ENCODE results near the gene PDLIM7. TPM values are rescaled to one million over a fixed set of nuclear protein-coding genes. Genes with fewer than 3 reads are reported as not detected.

Gene PDLIM7
- polyA plus RNA-seq, 1 of the 3 experiments (the other 2 are of a cell fraction) = 206 TPM

DNA sequence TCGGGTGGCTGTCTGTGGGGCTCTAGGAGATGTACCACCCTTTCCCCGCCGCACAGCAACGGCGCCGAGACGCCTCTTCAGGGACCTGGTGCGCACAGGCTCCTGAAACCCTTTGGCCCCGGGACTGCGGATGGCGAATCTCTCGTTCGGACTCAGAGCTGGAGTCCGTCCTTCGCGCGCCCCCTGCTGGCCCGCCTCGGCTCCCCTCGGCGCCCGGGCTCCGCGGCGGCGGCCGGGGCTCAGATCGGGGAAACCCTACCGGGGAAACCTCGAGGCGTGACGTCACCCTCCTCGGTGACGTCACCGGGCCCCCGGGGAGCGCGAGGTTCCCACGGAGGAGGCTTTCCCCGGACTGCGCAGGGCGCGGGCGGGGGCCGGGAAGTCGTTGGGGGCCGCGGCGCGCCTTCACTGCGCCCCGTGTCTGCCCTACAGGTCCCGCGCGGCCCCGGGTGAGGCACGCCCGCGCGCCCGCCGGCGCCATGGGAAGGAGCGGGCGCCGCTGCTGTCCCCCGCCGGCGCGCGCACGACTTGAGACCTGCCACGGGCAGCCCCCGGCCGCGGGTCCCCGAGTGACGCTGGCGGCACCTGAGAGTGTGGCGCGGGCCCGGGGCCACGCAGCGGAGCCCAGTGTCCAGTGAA is 42.9 kb downstream of the PDLIM7 start (continued):
- TF ChIP-seq TCF12 (IDR thresholded peaks at IDR 0.05) = peak; percentile 11; the same call in 1 of the 2 replicates
- TF ChIP-seq USF2 (IDR thresholded peaks at IDR 0.05; ENCODE audit: borderline replicate concordance, low read depth, low read length) = no peak
- TF ChIP-seq JUND (IDR thresholded peaks at IDR 0.05) = no peak; the same call in 1 of the 2 replicates
- TF ChIP-seq USF1 (IDR thresholded peaks at IDR 0.05; ENCODE audit: borderline replicate concordance, low read depth) = no peak
- no peak for TF ChIP-seq MAX (IDR thresholded peaks at IDR 0.05; ENCODE audit: low read depth)
- TF ChIP-seq SMC3 (IDR thresholded peaks at IDR 0.05; ENCODE audit: low read depth, low read length) = peak; percentile 93
- TF ChIP-seq RAD21 (IDR thresholded peaks at IDR 0.05; ENCODE audit: low read length) = peak; percentile 86
- TF ChIP-seq, protein P1, sequence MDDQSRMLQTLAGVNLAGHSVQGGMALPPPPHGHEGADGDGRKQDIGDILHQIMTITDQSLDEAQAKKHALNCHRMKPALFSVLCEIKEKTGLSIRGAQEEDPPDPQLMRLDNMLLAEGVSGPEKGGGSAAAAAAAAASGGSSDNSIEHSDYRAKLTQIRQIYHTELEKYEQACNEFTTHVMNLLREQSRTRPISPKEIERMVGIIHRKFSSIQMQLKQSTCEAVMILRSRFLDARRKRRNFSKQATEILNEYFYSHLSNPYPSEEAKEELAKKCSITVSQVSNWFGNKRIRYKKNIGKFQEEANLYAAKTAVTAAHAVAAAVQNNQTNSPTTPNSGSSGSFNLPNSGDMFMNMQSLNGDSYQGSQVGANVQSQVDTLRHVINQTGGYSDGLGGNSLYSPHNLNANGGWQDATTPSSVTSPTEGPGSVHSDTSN (IDR thresholded peaks at IDR 0.05) = peak; percentile 37
- peak; percentile 49 for TF ChIP-seq CHD2 (IDR thresholded peaks at IDR 0.05; ENCODE audit: low read length, partially characterized antibody)

DNA sequence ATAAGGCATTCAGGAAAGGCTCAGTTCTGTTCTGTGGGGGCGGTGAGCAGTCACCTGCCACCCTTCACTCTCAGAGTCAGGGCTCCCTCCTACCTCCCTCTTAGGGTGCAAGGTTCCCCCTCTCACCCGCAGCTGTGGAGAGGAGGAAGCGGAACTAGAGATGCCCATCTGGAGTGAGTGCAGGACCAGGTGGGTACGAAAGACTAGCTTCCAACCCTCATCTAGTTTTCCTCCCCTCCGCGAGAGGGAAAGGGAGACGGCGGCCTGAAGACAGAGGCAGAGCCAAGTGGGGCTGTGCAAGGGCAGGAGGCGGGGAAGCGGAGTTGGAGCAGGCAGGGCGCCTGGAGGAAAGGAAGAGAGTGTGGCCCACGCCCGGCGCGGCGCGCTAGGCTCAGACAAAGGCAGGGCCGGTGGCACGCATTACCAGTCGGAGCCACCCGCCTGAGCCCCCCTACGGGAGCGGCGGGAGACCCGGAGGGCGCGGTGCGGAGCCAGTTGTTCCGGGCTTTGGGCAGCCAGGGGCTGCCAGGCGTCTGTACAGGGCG is 43.5 kb downstream of the PDLIM7 start:
- peaks cover 13 to 22% of the 10 kb centered on the region in 2 experiments for H3K36me3 ChIP-seq (replicated peaks in 1 of 2; ENCODE audit: control insufficient read depth in 1 of 2, insufficient read depth in 2 of 2, low read length in 1 of 2)
- no peaks in the 10 kb centered on the region for H3K27me3 ChIP-seq (ENCODE audit: insufficient read depth)
- no peak overlapping the region for H3K9ac ChIP-seq
- ChIA-PET CTCF (interaction anchor here (0.7 to 15.5 kb wide), 28 partner anchors 8 to 145 kb away, joined by 3 to 375 read pairs (median 6); partner anchors contain the start of genes DBN1, F12, GRK6 and PDLIM7), POLR2A (interaction anchor here (1.1 to 4.9 kb wide), 7 partner anchors 10 to 64 kb away, joined by 3 to 72 read pairs (median 7); no protein-coding TSS in a partner anchor)
- no peaks in the 10 kb centered on the region for H3K9me2 ChIP-seq
- H4K20me1 ChIP-seq (ENCODE audit: insufficient read depth) = peaks cover 49% of the 10 kb centered on the region
- 41% methylated on average over 19 of the region's 31 CpGs for WGBS (ENCODE audit: low lambda C conversion rate)
- TF ChIP-seq MAX (IDR thresholded peaks at IDR 0.05; ENCODE audit: low read depth) = no peak
- no peak for TF ChIP-seq RXRA (IDR thresholded peaks at IDR 0.05; ENCODE audit: borderline replicate concordance, low read depth)
- no peak for TF ChIP-seq POLR2AphosphoS5 (IDR thresholded peaks at IDR 0.05; ENCODE audit: low read depth, low read length)
- TF ChIP-seq YY1 (IDR thresholded peaks at IDR 0.05; ENCODE audit: low read depth) = no peak
- no peak for TF ChIP-seq RCOR1 (IDR thresholded peaks at IDR 0.05; ENCODE audit: low read length)
- no peak for TF ChIP-seq NFIC (IDR thresholded peaks at IDR 0.05; ENCODE audit: borderline replicate concordance)
- no peak for TF ChIP-seq NRF1 (IDR thresholded peaks at IDR 0.05; ENCODE audit: low read depth, low read length)
- no peak for TF ChIP-seq MEF2A (IDR thresholded peaks at IDR 0.05; ENCODE audit: borderline replicate concordance, low read depth)
- TF ChIP-seq, protein P2, sequence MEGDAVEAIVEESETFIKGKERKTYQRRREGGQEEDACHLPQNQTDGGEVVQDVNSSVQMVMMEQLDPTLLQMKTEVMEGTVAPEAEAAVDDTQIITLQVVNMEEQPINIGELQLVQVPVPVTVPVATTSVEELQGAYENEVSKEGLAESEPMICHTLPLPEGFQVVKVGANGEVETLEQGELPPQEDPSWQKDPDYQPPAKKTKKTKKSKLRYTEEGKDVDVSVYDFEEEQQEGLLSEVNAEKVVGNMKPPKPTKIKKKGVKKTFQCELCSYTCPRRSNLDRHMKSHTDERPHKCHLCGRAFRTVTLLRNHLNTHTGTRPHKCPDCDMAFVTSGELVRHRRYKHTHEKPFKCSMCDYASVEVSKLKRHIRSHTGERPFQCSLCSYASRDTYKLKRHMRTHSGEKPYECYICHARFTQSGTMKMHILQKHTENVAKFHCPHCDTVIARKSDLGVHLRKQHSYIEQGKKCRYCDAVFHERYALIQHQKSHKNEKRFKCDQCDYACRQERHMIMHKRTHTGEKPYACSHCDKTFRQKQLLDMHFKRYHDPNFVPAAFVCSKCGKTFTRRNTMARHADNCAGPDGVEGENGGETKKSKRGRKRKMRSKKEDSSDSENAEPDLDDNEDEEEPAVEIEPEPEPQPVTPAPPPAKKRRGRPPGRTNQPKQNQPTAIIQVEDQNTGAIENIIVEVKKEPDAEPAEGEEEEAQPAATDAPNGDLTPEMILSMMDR (IDR thresholded peaks at IDR 0.05) = no peak
- no peak for TF ChIP-seq TAF1 (IDR thresholded peaks at IDR 0.05; ENCODE audit: borderline replicate concordance, low read depth, low read length)
- no peak for TF ChIP-seq ZBTB33 (IDR thresholded peaks at IDR 0.05; ENCODE audit: borderline replicate concordance, low read depth)
- TF ChIP-seq USF1 (IDR thresholded peaks at IDR 0.05; ENCODE audit: borderline replicate concordance, low read depth) = no peak
- TF ChIP-seq RAD21 (IDR thresholded peaks at IDR 0.05; ENCODE audit: low read length) = no peak
- no peak for TF ChIP-seq GATA2 (CRISPR knock-in tag; IDR thresholded peaks at IDR 0.05)
- peak overlapping the region; percentile 74; the same call in 1 of the 2 replicates for H3K4me2 ChIP-seq
- H2AFZ ChIP-seq (ENCODE audit: low read depth) = no peak overlapping the region
- no peak for DNase-seq
- no peaks in the 10 kb centered on the region for H3K9me3 ChIP-seq
- H3K27ac ChIP-seq (ENCODE audit: low read depth in 2 of 2, low read length in 1 of 2) = peak overlapping the region; percentile 61 to 91; a peak in 3 of 4 replicates
- H3K4me3 ChIP-seq (ENCODE audit: low read depth in 2 of 2, low read length in 1 of 2) = peak overlapping the region; percentile 47 to 48; a peak in 2 of 4 replicates
- H3F3A ChIP-seq (replicated peaks; ENCODE audit: insufficient read depth) = peaks cover 33% of the 10 kb centered on the region
- H3K79me2 ChIP-seq (ENCODE audit: insufficient read depth) = peaks cover 3% of the 10 kb centered on the region; the same call in 1 of the 2 replicates
- peaks cover 19 to 83% of the 10 kb centered on the region in 2 experiments for H3K4me1 ChIP-seq (ENCODE audit: control insufficient read depth in 1 of 2, insufficient read depth in 2 of 2, low read depth in 1 of 2, low read length in 1 of 2)
